ENCODE measurements around the gene GRB2. TPM values are rescaled to one million over a fixed set of nuclear protein-coding genes. Genes with fewer than 3 reads are reported as not detected.

Gene GRB2
- total RNA-seq, 4 donors from 2014 or later, result 51.5 to 127 (median 78.1) TPM

DNA sequence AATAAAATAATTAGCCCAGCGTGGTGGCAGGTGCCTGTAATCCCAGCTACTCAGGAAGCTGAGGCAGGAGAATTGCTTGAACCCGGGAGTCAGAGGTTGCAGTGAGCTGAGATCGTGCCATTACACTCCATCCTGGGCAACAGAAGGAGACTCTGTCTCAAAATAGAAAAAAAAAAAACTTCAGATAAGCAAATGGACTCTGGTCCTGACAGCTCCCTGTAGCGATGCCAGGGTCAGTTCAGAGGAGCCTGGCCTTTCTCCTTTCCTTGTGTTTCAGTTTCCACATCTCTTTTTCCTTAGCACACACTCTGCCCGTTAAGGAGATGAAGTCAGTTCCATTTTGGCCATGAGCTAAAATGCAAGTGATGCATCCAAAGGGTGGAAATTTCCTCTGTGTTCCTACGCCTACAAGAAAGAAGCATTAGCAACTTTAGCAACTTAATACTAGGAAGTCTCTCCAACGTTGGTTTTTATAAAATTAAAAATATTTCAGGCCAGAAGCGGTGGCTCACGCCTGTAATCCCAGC lies 11.6 kb upstream of the GRB2 start:
- Histone ChIP-seq H3K27me3 (no peaks in the 10 kb centered on the region), H3K9me3 (no peaks in the 10 kb centered on the region), H3K4me1 (no peaks in the 10 kb centered on the region), H3K36me3 (no peaks in the 10 kb centered on the region), H3K4me3 (no peak overlapping the region), H3K27ac (no peak overlapping the region)
- intact Hi-C loops (cut with DNase I; ENCODE audit: low total_unique reads), result no loop called here
- no peak for TF ChIP-seq POLR2A (IDR thresholded peaks at IDR 0.05)
- TF ChIP-seq, protein P1, sequence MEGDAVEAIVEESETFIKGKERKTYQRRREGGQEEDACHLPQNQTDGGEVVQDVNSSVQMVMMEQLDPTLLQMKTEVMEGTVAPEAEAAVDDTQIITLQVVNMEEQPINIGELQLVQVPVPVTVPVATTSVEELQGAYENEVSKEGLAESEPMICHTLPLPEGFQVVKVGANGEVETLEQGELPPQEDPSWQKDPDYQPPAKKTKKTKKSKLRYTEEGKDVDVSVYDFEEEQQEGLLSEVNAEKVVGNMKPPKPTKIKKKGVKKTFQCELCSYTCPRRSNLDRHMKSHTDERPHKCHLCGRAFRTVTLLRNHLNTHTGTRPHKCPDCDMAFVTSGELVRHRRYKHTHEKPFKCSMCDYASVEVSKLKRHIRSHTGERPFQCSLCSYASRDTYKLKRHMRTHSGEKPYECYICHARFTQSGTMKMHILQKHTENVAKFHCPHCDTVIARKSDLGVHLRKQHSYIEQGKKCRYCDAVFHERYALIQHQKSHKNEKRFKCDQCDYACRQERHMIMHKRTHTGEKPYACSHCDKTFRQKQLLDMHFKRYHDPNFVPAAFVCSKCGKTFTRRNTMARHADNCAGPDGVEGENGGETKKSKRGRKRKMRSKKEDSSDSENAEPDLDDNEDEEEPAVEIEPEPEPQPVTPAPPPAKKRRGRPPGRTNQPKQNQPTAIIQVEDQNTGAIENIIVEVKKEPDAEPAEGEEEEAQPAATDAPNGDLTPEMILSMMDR (IDR thresholded peaks at IDR 0.05), result no peak
- no peak for DNase-seq

DNA sequence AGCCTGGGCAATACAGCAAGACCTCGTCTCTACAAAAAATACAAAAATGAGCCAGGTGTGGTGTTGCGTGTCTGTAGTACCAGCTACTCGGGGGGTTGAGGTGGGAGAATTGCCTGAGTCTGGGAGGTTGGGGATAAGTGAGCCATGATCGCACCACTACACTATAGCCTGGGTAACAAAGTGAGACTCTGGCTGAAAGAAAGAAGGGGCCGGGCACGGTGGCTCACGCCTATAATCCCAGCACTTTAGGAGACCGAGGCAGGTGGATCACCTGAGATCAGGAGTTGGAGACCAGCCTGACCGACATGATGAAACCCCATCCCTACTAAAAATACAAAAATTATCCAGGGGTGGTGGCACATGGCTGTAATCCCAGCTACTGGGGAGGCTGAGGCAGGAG lies 10.5 kb upstream of the GRB2 start:
- no peak for DNase-seq
- no peak overlapping the region for H3K27ac ChIP-seq
- intact Hi-C loops (cut with DNase I; ENCODE audit: low total_unique reads), result no loop called here

DNA sequence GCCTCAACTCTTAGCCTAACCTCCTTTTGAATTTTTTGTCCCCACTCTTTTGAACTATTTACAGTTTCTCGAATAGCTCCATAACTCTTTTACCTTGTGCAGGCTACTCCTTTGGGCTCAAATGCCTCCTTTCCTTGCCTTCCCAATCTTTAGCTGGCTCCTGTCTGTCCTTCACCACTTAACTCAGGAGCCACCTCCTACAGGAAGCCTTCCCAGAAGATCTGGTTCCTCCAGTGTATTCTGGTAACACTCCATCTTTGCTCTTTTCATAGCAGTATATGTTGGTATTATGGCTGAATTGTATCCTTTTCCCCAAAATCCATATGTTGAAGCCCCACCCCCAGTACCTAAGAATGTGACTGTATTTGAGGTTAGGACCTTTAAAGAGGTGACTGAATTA lies 9.0 kb upstream of the GRB2 start:
- Histone ChIP-seq H3K36me3 (no peaks in the 10 kb centered on the region), H3K27me3 (no peaks in the 10 kb centered on the region), H3K4me1 (no peaks in the 10 kb centered on the region), H3K4me3 (no peak overlapping the region), H3K27ac (no peak overlapping the region), H3K9me3 (no peaks in the 10 kb centered on the region)
- no peak for DNase-seq
- TF ChIP-seq POLR2A (IDR thresholded peaks at IDR 0.05), result no peak
- TF ChIP-seq, protein P1 (IDR thresholded peaks at IDR 0.05), result no peak
- intact Hi-C loops (cut with DNase I; ENCODE audit: low total_unique reads), result no loop called here

More for the DNA sequence above, 10.5 kb upstream of the GRB2 start:
- H3K36me3 ChIP-seq, result no peaks in the 10 kb centered on the region
- no peaks in the 10 kb centered on the region for H3K27me3 ChIP-seq
- H3K9me3 ChIP-seq, result no peaks in the 10 kb centered on the region
- TF ChIP-seq, protein P1 (IDR thresholded peaks at IDR 0.05), result no peak
- no peak overlapping the region for H3K4me3 ChIP-seq
- no peaks in the 10 kb centered on the region for H3K4me1 ChIP-seq

DNA sequence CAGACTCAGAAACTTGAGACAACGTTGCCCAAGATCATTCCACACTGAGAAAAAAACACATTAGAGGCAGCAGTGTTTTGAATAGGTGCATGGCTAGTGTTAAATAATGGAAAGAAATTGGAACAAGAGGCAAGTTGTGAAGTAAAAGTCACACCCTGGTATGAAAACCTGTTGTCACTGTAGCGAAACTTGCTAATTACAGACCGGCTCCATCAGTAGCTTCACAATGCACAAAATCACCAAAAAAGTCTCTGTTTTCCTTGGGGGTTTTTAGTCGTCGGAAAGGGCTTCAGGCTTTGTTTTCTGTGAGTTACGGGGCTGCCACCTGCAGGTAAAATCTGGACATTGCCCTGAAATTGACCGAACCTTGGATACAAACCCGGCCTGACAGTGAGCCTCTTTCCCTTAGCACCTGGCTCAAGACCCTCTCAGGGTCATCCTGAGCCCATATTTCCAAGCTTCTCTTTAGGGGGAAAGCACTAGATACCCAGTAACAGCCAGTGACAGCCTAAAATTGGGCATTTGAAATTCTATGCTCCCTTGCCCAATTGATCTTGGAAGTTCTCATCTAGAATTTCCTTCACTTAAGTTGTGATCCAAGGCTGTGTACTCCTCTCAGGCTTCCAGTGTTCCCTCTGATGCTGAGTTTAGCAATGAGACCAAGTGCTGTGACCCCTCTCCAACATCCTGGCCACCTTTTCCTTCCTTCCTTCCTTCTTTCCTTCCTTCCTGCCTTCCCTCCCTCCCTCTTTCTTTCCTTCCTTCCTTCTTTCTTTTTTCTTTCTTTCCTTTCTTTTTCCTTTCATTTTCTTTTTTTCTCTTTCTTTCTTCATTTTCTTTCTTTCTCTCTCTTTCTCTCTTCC lies 7.2 kb upstream of the GRB2 start:
- H3K4me1 ChIP-seq, result no peaks in the 10 kb centered on the region
- intact Hi-C loops (cut with DNase I; ENCODE audit: low total_unique reads), result no loop called here
- no peaks in the 10 kb centered on the region for H3K36me3 ChIP-seq
- TF ChIP-seq, protein P1 (IDR thresholded peaks at IDR 0.05), result peak; percentile 77 to 91 (median 83)
- no peak for TF ChIP-seq POLR2A (IDR thresholded peaks at IDR 0.05)
- no peak overlapping the region for H3K4me3 ChIP-seq
- no peaks in the 10 kb centered on the region for H3K9me3 ChIP-seq
- H3K27ac ChIP-seq, result no peak overlapping the region
- no peaks in the 10 kb centered on the region for H3K27me3 ChIP-seq
- DNase-seq, result peak; percentile 63 to 65

DNA sequence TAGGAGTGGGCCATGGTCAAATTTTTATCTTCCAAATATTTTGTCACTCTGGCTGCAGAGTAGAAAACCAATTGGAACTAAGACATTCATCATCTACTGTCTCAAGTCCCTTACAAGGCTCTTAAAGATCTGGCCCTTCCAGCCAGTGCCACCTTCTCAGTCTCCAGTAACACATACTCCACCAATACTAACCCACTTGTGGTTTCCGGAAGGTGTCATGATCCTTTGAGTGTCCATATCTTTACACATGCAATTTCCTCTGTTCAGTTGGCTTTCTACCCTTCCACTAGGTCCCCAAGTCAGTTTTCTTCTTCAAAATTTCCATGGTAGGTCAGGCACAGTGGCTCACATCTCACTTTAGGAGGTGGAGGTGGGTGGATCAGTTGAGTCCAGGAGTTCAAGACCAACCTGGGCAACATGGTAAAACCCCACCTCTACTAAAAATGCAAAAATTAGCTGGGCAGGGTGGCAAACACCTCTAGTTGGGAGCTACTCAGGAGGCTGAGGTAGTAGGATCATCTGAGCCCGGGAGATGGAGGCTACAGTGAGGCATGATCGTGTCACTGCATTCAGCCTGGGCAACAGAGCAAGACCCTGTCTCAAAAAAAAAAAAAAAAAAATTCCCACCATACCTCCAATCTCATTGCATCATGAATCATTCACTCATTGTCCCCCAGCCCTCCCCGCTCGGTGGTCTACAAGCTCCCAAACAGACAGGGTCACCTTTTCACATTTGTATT lies 6.0 kb upstream of the GRB2 start:
- H3K4me1 ChIP-seq, result no peaks in the 10 kb centered on the region
- no peak overlapping the region for H3K4me3 ChIP-seq
- intact Hi-C loops (cut with DNase I; ENCODE audit: low total_unique reads), result no loop called here
- TF ChIP-seq POLR2A (IDR thresholded peaks at IDR 0.05), result no peak
- TF ChIP-seq, protein P1 (IDR thresholded peaks at IDR 0.05), result no peak
- no peak for DNase-seq
- H3K27me3 ChIP-seq, result no peaks in the 10 kb centered on the region
- no peaks in the 10 kb centered on the region for H3K36me3 ChIP-seq
- H3K9me3 ChIP-seq, result no peaks in the 10 kb centered on the region
- no peak overlapping the region for H3K27ac ChIP-seq
